GM12878 (cell line): ENCODE results near the gene LGALS9. TPM values are rescaled to one million over a fixed set of nuclear protein-coding genes. Genes with fewer than 3 reads are reported as not detected.

ENCODE experiments used
- ATAC-seq: fragments of 200-7000 bp; cut with Tn5 transposase; 3 replicates; pipeline ENCODE4 v1.9.1; 2020; ENCODE audit warnings: mild to moderate bottlenecking, moderate library complexity
- BruUV-seq: library from RNA; stranded (reverse); fragments of 400-500 nt; replicated peaks from 2 replicates; lab custom pipeline; 2021; lab: Mats Ljungman, UMichigan
- CTCF ChIA-PET: fragments of 300-600 bp; sonication (Branson Sonifier 250); formaldehyde crosslinking; extraction: SDS; loops from one replicate; lab custom pipeline; 2021; ENCODE audit warnings: inconsistent platforms; lab: Yijun Ruan, JAX
- POLR2A ChIA-PET: fragments of 350-600 bp; formaldehyde crosslinking; extraction: SDS; loops from one replicate; lab custom pipeline; 2021; ENCODE audit warnings: inconsistent platforms; lab: Charles Lee
- RAD21 ChIA-PET: fragments of 300-600 bp; sonication (Branson Sonifier 250); formaldehyde crosslinking; loops from one replicate; lab custom pipeline; 2023; ENCODE audit warnings: antibody characterized with exemption; ENCODE audit not compliant: unreplicated experiment; lab: Charles Lee
- SMC1A ChIA-PET: fragments of 300-600 bp; sonication (Branson Sonifier 250); formaldehyde crosslinking; loops from one replicate; lab custom pipeline; 2023; ENCODE audit not compliant: unreplicated experiment, uncharacterized antibody; lab: Charles Lee
- DNase-seq: peaks from one replicate; pipeline ENCODE4 v3.0.0-alpha.2; 2011; ENCODE audit warnings: low read depth, low spot score
- FAIRE-seq: peaks from 3 replicates; lab custom pipeline; 2011; peaks lifted over from hg19 to GRCh38; lab: Jason Lieb, UNC
- H2AFZ ChIP-seq: 2 replicates; pipeline ENCODE4 v1.6.0; 2011; ENCODE audit warnings: low read depth, low read length, control low read depth; ENCODE audit not compliant: control insufficient read depth
- H3K27ac ChIP-seq: 2 replicates; pipeline ENCODE4 v1.5.1; 2011; ENCODE audit warnings: control low read depth; ENCODE audit not compliant: control insufficient read depth, insufficient read depth
- H3K27me3 ChIP-seq, 2 experiments: replicated peaks in 1 of 2; 2 replicates each; pipeline versions ENCODE4 v1.6.0 to v1.6.1; 2011; ENCODE audit warnings: low read length in 1 of 2; ENCODE audit not compliant: control insufficient read depth in 2 of 2, insufficient read depth in 2 of 2
- H3K36me3 ChIP-seq, 2 experiments: 2 replicates each; pipeline ENCODE4 v1.5.1; 2011; ENCODE audit warnings: low read length in 1 of 2; ENCODE audit not compliant: control insufficient read depth in 2 of 2, insufficient read depth in 2 of 2
- H3K4me1 ChIP-seq: 2 replicates; pipeline ENCODE4 v1.6.1; 2011; ENCODE audit warnings: mild to moderate bottlenecking, low read length, moderate library complexity, mixed read lengths; ENCODE audit not compliant: control insufficient read depth, insufficient read depth
- H3K4me2 ChIP-seq: 2 replicates; pipeline ENCODE4 v1.6.0; 2011; ENCODE audit warnings: control low read depth; ENCODE audit not compliant: control insufficient read depth, insufficient read depth
- H3K4me3 ChIP-seq: fragments of 200-600 bp; sonication (generic); 2 replicates; pipeline ENCODE4 v1.5.1; 2016
- H3K79me2 ChIP-seq: 2 replicates; pipeline ENCODE4 v1.6.0; 2011; ENCODE audit warnings: low read length; ENCODE audit not compliant: control insufficient read depth, insufficient read depth
- H3K9ac ChIP-seq: 2 replicates; pipeline ENCODE4 v1.8.0; 2011; ENCODE audit warnings: low read length, control low read depth, mixed read lengths; ENCODE audit not compliant: control insufficient read depth, insufficient read depth
- H3K9me3 ChIP-seq: replicated peaks from 3 replicates; pipeline ENCODE4 v1.5.1; 2011; ENCODE audit warnings: mild to moderate bottlenecking, low read length; ENCODE audit not compliant: control insufficient read depth, insufficient read depth
- H4K20me1 ChIP-seq: 2 replicates; pipeline ENCODE4 v1.6.0; 2011; ENCODE audit not compliant: control insufficient read depth, insufficient read depth
- CHD4 ChIP-seq: fragments of 200-600 bp; sonication (generic); IDR thresholded peaks from 2 replicates; pipeline ENCODE4 v1.6.1; 2016; ENCODE audit warnings: mild to moderate bottlenecking
- ESRRA ChIP-seq: IDR thresholded peaks from 2 replicates; pipeline ENCODE4 v1.6.1; 2012; ENCODE audit warnings: mild to moderate bottlenecking, low read length, improper control_type of control experiment
- GABPA ChIP-seq: IDR thresholded peaks from 2 replicates; pipeline ENCODE4 v1.6.1; 2014; ENCODE audit warnings: antibody characterized with exemption, low read depth, mild to moderate bottlenecking, inconsistent platforms
- IKZF2 ChIP-seq, 2 experiments: fragments of 450-650 bp; IDR thresholded peaks; 2 replicates each; pipeline ENCODE4 v1.6.1; 2017; ENCODE audit warnings: mild to moderate bottlenecking in 2 of 2, moderate library complexity in 2 of 2
- JUND ChIP-seq: IDR thresholded peaks from 2 replicates; pipeline ENCODE4 v1.6.1; 2012; ENCODE audit warnings: low read depth, mild to moderate bottlenecking, low read length, improper control_type of control experiment, moderate library complexity
- MEF2A ChIP-seq: IDR thresholded peaks from 2 replicates; pipeline ENCODE4 v1.6.1; 2011; ENCODE audit warnings: low read depth, mild to moderate bottlenecking, low read length, moderate library complexity; ENCODE audit not compliant: insufficient read depth
- MEF2B ChIP-seq: fragments of 450-650 bp; IDR thresholded peaks from 2 replicates; pipeline ENCODE4 v1.6.1; 2018; ENCODE audit warnings: mild to moderate bottlenecking, moderate library complexity; ENCODE audit not compliant: partially characterized antibody, poor library complexity, severe bottlenecking
- MTA2 ChIP-seq: fragments of 450-650 bp; IDR thresholded peaks from 2 replicates; pipeline ENCODE4 v1.6.1; 2016; ENCODE audit warnings: low read depth, mild to moderate bottlenecking, moderate library complexity
- NR2C2 ChIP-seq: IDR thresholded peaks from 2 replicates; pipeline ENCODE4 v1.6.1; 2011; ENCODE audit warnings: borderline replicate concordance, low read depth; ENCODE audit not compliant: control insufficient read depth, insufficient read length
- SUPT20H ChIP-seq: IDR thresholded peaks from 2 replicates; pipeline ENCODE4 v1.6.1; 2011; ENCODE audit warnings: low read depth, mild to moderate bottlenecking, low read length, moderate library complexity, borderline replicate concordance; ENCODE audit not compliant: control insufficient read depth
- WGBS: methylation state at CpG from one replicate; pipeline ENCODE4 v1.1.6; 2016; ENCODE audit warnings: low lambda C conversion rate; ENCODE audit not compliant: insufficient replicate concordance, insufficient coverage; ENCODE audit errors: missing lambda C conversion rate; 5-methylcytosine and 5-hydroxymethylcytosine counted together
- in situ Hi-C: fragments of 300-500 bp; cut with MboI; formaldehyde crosslinking; loops from 9 replicates; pipeline ENCODE4 v1.14.3; 2018; ENCODE audit warnings: mixed read lengths
- intact Hi-C: fragments of 100-400 bp; cut with micrococcal nuclease; formaldehyde crosslinking; loops from one replicate; pipeline ENCODE4 v1.14.2; 2022; ENCODE audit not compliant: unreplicated experiment
- polyA plus RNA-seq, 11 experiments: library from polyadenylated mRNA; depleted of rRNA in 4 of 11; unstranded in 6 of 11; stranded (reverse) in 5 of 11; fragments of >200 nt; fragmentation: Nextera tagmentation in 4 of 11; fragmentation: Illumina TruSeq in 1 of 11; extraction: Ambion mirVana in 4 of 11; extraction: Trizol in 1 of 11; gene quantifications; 1 replicate in 1 of 11; 2 replicates in 10 of 11; pipeline versions ENCODE4 v1.2.1 to v1.2.3, GENCODE V29; 2011 to 2016; ENCODE audit warnings: inconsistent platforms in 2 of 11, missing spikeins in 2 of 11, low read depth in 1 of 11
- total RNA-seq, 4 experiments: library from RNA; depleted of rRNA in 3 of 4; stranded (reverse); fragments of >200 nt in 3 of 4; fragmentation: Illumina TruSeq in 1 of 4; extraction: Trizol in 1 of 4; gene quantifications; 2 replicates each; pipeline versions ENCODE4 v1.2.1 to v1.2.3, GENCODE V29; 2013 to 2021
- TF ChIP-seq, protein P1 (sequence below): IDR thresholded peaks from 2 replicates; pipeline ENCODE4 v1.6.1; 2011; ENCODE audit warnings: borderline replicate concordance, low read depth, mild to moderate bottlenecking, moderate library complexity, low read length; ENCODE audit not compliant: insufficient read depth, poor library complexity, severe bottlenecking
- TF ChIP-seq, protein P2 (sequence below): fragments of 450-650 bp; IDR thresholded peaks from 2 replicates; pipeline ENCODE4 v1.6.1; 2016; ENCODE audit warnings: mild to moderate bottlenecking
- TF ChIP-seq, protein P3 (sequence below): IDR thresholded peaks from 2 replicates; pipeline ENCODE4 v1.6.1; 2011; ENCODE audit warnings: borderline replicate concordance, low read depth, mild to moderate bottlenecking, moderate library complexity, mixed read lengths, low read length; ENCODE audit not compliant: insufficient read depth; ENCODE audit errors: extremely low read length

The LGALS9 gene
- total and polyA plus RNA-seq, 10 of the 15 experiments (the other 5 are each of a cell fraction or from before 2014, with no cell fraction given) = 22.5 to 294 (median 155) TPM

DNA sequence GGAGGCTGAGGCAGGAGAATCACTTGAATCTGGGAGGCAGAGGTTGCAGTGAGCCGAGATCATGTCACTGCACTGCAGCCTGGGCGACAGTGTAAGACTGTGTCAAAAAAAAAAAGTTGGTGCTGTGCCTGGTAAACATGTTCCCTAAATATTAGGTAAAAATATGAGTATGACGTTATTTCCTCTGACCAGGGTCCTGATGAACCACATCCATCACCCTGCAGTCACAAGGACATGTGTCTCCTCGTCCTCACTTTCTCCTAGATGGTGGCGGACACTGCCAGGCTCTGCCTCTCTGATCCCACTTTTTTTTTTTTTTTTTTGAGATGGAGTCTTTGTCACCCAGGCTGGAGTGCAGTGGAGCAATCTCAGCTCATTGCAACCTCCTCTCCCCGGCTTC lies 28.7 kb downstream of the LGALS9 start:
- TF ChIP-seq, protein P1, sequence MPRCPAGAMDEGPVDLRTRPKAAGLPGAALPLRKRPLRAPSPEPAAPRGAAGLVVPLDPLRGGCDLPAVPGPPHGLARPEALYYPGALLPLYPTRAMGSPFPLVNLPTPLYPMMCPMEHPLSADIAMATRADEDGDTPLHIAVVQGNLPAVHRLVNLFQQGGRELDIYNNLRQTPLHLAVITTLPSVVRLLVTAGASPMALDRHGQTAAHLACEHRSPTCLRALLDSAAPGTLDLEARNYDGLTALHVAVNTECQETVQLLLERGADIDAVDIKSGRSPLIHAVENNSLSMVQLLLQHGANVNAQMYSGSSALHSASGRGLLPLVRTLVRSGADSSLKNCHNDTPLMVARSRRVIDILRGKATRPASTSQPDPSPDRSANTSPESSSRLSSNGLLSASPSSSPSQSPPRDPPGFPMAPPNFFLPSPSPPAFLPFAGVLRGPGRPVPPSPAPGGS = no peak
- TF ChIP-seq NR2C2 (no peak), CHD4 (no peak), MTA2 (no peak), IKZF2 (IDR thresholded peaks at IDR 0.05) (no peak), JUND (no peak), SUPT20H (no peak), GABPA (no peak), MEF2A (no peak), ESRRA (no peak), MEF2B (no peak)
- TF ChIP-seq, protein P2, sequence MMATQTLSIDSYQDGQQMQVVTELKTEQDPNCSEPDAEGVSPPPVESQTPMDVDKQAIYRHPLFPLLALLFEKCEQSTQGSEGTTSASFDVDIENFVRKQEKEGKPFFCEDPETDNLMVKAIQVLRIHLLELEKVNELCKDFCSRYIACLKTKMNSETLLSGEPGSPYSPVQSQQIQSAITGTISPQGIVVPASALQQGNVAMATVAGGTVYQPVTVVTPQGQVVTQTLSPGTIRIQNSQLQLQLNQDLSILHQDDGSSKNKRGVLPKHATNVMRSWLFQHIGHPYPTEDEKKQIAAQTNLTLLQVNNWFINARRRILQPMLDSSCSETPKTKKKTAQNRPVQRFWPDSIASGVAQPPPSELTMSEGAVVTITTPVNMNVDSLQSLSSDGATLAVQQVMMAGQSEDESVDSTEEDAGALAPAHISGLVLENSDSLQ = no peak
- TF ChIP-seq, protein P3, sequence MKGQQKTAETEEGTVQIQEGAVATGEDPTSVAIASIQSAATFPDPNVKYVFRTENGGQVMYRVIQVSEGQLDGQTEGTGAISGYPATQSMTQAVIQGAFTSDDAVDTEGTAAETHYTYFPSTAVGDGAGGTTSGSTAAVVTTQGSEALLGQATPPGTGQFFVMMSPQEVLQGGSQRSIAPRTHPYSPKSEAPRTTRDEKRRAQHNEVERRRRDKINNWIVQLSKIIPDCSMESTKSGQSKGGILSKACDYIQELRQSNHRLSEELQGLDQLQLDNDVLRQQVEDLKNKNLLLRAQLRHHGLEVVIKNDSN = no peak
- DNase-seq (no peak), ATAC-seq (no peak), FAIRE-seq (no peak)
- Histone ChIP-seq H3K27me3 (peaks cover 0 to 1% of the 10 kb centered on the region in 2 experiments; a peak in 2 of 4 replicates), H3K9me3 (no peaks in the 10 kb centered on the region), H3K4me1 (no peaks in the 10 kb centered on the region), H2AFZ (no peak overlapping the region), H3K4me2 (no peak overlapping the region), H4K20me1 (no peaks in the 10 kb centered on the region), H3K27ac (no peak overlapping the region), H3K4me3 (no peak overlapping the region), H3K9ac (no peak overlapping the region), H3K79me2 (no peaks in the 10 kb centered on the region), H3K36me3 (no peaks in the 10 kb centered on the region)
- SMC1A ChIA-PET = no interaction called here
- CTCF ChIA-PET = no interaction called here
- RAD21 ChIA-PET = no interaction called here
- WGBS = 13% methylated on average over 6 of the region's 6 CpGs
- in situ Hi-C loops = loop anchor here (5.0 to 10.0 kb wide), 5 partner anchors 33 to 417 kb away; no protein-coding TSS in a partner anchor
- no TSS peak for BruUV-seq
- intact Hi-C loops = no loop called here
- POLR2A ChIA-PET = no interaction called here
